SK-N-SH (cell line): ENCODE measurements around the gene KYAT1. TPM values are rescaled to one million over a fixed set of nuclear protein-coding genes. Genes with fewer than 3 reads are reported as not detected.

Source experiments
- CTCF ChIA-PET: fragments of 300-600, 350-600 bp; formaldehyde crosslinking; extraction: SDS; loops from one replicate; lab custom pipeline; 2021; lab: Yijun Ruan, JAX
- POLR2A ChIA-PET: fragments of 350-600 bp; sonication (Branson Sonifier 250); formaldehyde crosslinking; extraction: SDS; loops from one replicate; lab custom pipeline; 2020; ENCODE audit warnings: antibody characterized with exemption, inconsistent platforms; lab: Yijun Ruan, JAX
- DNase-seq: peaks from one replicate; pipeline ENCODE4 v3.0.0; 2012
- H2AFZ ChIP-seq: fragments of 200-600 bp; sonication (generic); 2 replicates; pipeline ENCODE4 v1.8.1; 2016; ENCODE audit warnings: antibody characterized with exemption, mild to moderate bottlenecking, low read depth
- H3F3A ChIP-seq: fragments of 200-600 bp; sonication (generic); replicated peaks from 2 replicates; pipeline ENCODE3; 2016; ENCODE audit warnings: antibody characterized with exemption, mild to moderate bottlenecking; ENCODE audit not compliant: insufficient read depth
- H3K27ac ChIP-seq, 2 experiments: fragments of 200-500 bp in 1 of 2; fragments of 200-600 bp in 1 of 2; sonication (Bioruptor generic) in 1 of 2; sonication (generic), shearing (Covaris generic) in 1 of 2; 2 replicates each; pipeline versions ENCODE4 v1.5.1 to v1.6.1; 2014 to 2016; ENCODE audit warnings: low read depth in 2 of 2, inconsistent platforms in 1 of 2, low read length in 1 of 2, mild to moderate bottlenecking in 1 of 2, mixed read lengths in 1 of 2
- H3K27me3 ChIP-seq: fragments of 200-600 bp; sonication (generic), shearing (Covaris generic); 2 replicates; pipeline ENCODE4 v1.6.1; 2016; ENCODE audit warnings: mixed run types; ENCODE audit not compliant: insufficient read depth
- H3K36me3 ChIP-seq, 2 experiments: fragments of 200-500 bp in 1 of 2; fragments of 200-600 bp in 1 of 2; sonication (Bioruptor generic) in 1 of 2; sonication (generic) in 1 of 2; replicated peaks in 1 of 2; 2 replicates each; pipeline versions ENCODE3 to v1.5.1; 2014 to 2016; ENCODE audit warnings: low read length in 1 of 2, mild to moderate bottlenecking in 1 of 2; ENCODE audit not compliant: insufficient read depth in 2 of 2, control insufficient read depth in 1 of 2
- H3K4me1 ChIP-seq, 2 experiments: fragments of 200-500 bp in 1 of 2; fragments of 200-600 bp in 1 of 2; sonication (Bioruptor generic) in 1 of 2; sonication (generic), shearing (Covaris generic) in 1 of 2; 2 replicates each; pipeline versions ENCODE4 v1.5.1 to v1.6.1; 2014 to 2016; ENCODE audit warnings: low read depth in 1 of 2, low read length in 1 of 2, mixed run types in 1 of 2; ENCODE audit not compliant: insufficient read depth in 2 of 2, control insufficient read depth in 1 of 2
- H3K4me2 ChIP-seq: fragments of 200-600 bp; sonication (generic), shearing (Covaris generic); 2 replicates; pipeline ENCODE4 v1.6.1; 2017; ENCODE audit warnings: mixed run types
- H3K4me3 ChIP-seq, 2 experiments: fragments of 200-500 bp in 1 of 2; fragments of 200-600 bp in 1 of 2; sonication (Bioruptor generic) in 1 of 2; sonication (generic), shearing (Covaris generic) in 1 of 2; 2 replicates each; pipeline versions ENCODE4 v1.5.1 to v1.8.1; 2014 to 2016; ENCODE audit warnings: low read depth in 2 of 2, inconsistent platforms in 1 of 2, low read length in 1 of 2, mild to moderate bottlenecking in 1 of 2, mixed read lengths in 1 of 2, moderate library complexity in 1 of 2
- H3K79me2 ChIP-seq: fragments of 200-600 bp; sonication (generic); 2 replicates; pipeline ENCODE4 v1.8.1; 2017; ENCODE audit warnings: mild to moderate bottlenecking; ENCODE audit not compliant: insufficient read depth
- H3K9ac ChIP-seq: fragments of 200-600 bp; sonication (generic); 2 replicates; pipeline ENCODE4 v1.6.1; 2017; ENCODE audit warnings: mixed run types
- H3K9me2 ChIP-seq: fragments of 200-600 bp; sonication (generic); 2 replicates; pipeline ENCODE4 v1.6.1; 2017; ENCODE audit warnings: mixed run types
- H3K9me3 ChIP-seq: fragments of 200-600 bp; sonication (generic); 2 replicates; pipeline ENCODE4 v1.6.1; 2017; ENCODE audit warnings: mixed run types, mild to moderate bottlenecking, moderate library complexity
- H4K20me1 ChIP-seq: fragments of 200-600 bp; sonication (generic); 2 replicates; pipeline ENCODE4 v1.6.1; 2017; ENCODE audit warnings: mild to moderate bottlenecking, mixed run types; ENCODE audit not compliant: insufficient read depth
- ELF1 ChIP-seq: IDR thresholded peaks from 2 replicates; pipeline ENCODE4 v1.4.0; 2012
- EP300 ChIP-seq, 2 experiments: IDR thresholded peaks; 2 replicates each; pipeline versions ENCODE4 v1.4.0 to v1.6.1; 2012; ENCODE audit warnings: borderline replicate concordance in 1 of 2, low read depth in 1 of 2, low read length in 1 of 2
- FOXM1 ChIP-seq: IDR thresholded peaks from 2 replicates; pipeline ENCODE4 v1.4.0; 2012; ENCODE audit warnings: low read depth, mild to moderate bottlenecking
- GABPA ChIP-seq: IDR thresholded peaks from 2 replicates; pipeline ENCODE4 v1.4.0; 2012; ENCODE audit warnings: low read depth, mild to moderate bottlenecking
- JUND ChIP-seq: IDR thresholded peaks from 2 replicates; pipeline ENCODE4 v1.4.0; 2012
- RAD21 ChIP-seq: IDR thresholded peaks from 2 replicates; pipeline ENCODE4 v1.6.1; 2012; ENCODE audit warnings: mild to moderate bottlenecking, low read length
- SIN3A ChIP-seq: IDR thresholded peaks from 2 replicates; pipeline ENCODE4 v1.6.1; 2012; ENCODE audit warnings: low read depth, mild to moderate bottlenecking, low read length, moderate library complexity, borderline replicate concordance
- WGBS: methylation state at CpG from one replicate; pipeline ENCODE4 v1.1.6; 2017; ENCODE audit warnings: low lambda C conversion rate; 5-methylcytosine and 5-hydroxymethylcytosine counted together
- polyA plus RNA-seq, 3 experiments: library from polyadenylated mRNA; depleted of rRNA; stranded (reverse); fragments of >200 nt; gene quantifications; 2 replicates each; pipeline ENCODE4 v1.2.3, GENCODE V29; 2012
- TF ChIP-seq, protein P1 (sequence below): IDR thresholded peaks from 2 replicates; pipeline ENCODE4 v1.6.1; 2012; ENCODE audit warnings: mild to moderate bottlenecking, low read depth, low read length, moderate library complexity
- TF ChIP-seq, protein P2 (sequence below): fragments of 200-600 bp; sonication (generic); IDR thresholded peaks from 2 replicates; pipeline ENCODE4 v1.6.1; 2017; ENCODE audit warnings: antibody characterized with exemption, mild to moderate bottlenecking, moderate library complexity
- TF ChIP-seq, protein P3 (sequence below): fragments of 150-350 bp; IDR thresholded peaks from 2 replicates; pipeline ENCODE4 v1.6.1; 2017; ENCODE audit warnings: antibody characterized with exemption, low read length, low read depth, borderline replicate concordance
- TF ChIP-seq, protein P4 (sequence below): IDR thresholded peaks from 2 replicates; pipeline ENCODE4 v1.4.0; 2012; ENCODE audit warnings: low read depth, borderline replicate concordance

Gene KYAT1
- polyA plus RNA-seq, 1 of the 3 experiments (the other 2 are of a cell fraction): 9.4 TPM

DNA sequence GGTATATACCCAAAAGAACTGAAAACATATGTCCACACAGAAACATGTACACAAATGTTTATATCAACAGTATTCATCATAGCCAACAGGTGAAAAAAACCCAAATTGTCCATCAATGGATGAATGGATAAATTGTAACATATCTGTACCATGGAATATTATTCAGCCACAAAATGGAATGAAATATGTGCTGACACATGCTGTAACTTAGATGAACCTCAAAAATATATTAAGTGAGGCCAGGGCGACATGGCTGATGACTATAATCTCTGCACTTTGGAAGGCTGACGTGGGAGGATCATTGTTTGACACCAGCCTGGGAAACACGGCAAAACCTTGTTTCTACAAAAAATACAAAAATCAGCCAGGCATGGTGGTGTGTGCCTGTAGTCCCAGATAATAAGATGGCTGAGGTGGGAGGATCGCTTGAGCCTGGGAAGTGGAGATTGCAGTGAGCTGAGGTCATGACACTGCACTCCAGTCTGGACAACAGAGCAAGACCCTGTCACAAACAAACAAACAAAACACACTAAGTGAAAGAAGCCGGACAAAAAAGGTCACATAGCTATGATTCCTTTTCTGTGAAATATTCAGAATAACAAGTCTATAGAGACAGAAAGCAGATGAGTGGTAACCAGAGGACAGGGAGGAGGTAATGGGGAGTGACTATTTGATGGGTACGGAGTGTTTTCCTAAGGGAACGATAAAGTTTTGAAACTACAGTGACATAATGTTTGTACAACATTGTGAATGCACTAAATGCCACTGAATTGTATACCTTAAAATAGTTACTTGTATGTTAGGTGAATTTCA, 11.4 kb downstream of the KYAT1 start:
- Histone ChIP-seq H3K4me1 (0 out of 4 replicates have a peak, but pooled peaks cover 0 to 7% of the 10 kb centered on the region in 2 experiments), H3K27ac (no peak overlapping the region), H3K4me2 (no peak overlapping the region), H3K4me3 (no peak overlapping the region), H3K9me3 (no peaks in the 10 kb centered on the region), H4K20me1 (no peaks in the 10 kb centered on the region), H3K9ac (no peak overlapping the region), H3K9me2 (no peaks in the 10 kb centered on the region), H3K27me3 (no peaks in the 10 kb centered on the region), H3F3A (no peaks in the 10 kb centered on the region), H3K36me3 (no peaks in the 10 kb centered on the region), H3K79me2 (peaks cover 6% of the 10 kb centered on the region; the same call in 1 of the 2 replicates), H2AFZ (no peak overlapping the region)
- TF ChIP-seq ELF1 (no peak), JUND (no peak), GABPA (no peak), FOXM1 (no peak), SIN3A (no peak), EP300 (IDR thresholded peaks at IDR 0.05; ENCODE audit: borderline replicate concordance in 1 of 2, low read depth in 1 of 2, low read length in 1 of 2) (no peak), RAD21 (no peak)
- TF ChIP-seq, protein P1, sequence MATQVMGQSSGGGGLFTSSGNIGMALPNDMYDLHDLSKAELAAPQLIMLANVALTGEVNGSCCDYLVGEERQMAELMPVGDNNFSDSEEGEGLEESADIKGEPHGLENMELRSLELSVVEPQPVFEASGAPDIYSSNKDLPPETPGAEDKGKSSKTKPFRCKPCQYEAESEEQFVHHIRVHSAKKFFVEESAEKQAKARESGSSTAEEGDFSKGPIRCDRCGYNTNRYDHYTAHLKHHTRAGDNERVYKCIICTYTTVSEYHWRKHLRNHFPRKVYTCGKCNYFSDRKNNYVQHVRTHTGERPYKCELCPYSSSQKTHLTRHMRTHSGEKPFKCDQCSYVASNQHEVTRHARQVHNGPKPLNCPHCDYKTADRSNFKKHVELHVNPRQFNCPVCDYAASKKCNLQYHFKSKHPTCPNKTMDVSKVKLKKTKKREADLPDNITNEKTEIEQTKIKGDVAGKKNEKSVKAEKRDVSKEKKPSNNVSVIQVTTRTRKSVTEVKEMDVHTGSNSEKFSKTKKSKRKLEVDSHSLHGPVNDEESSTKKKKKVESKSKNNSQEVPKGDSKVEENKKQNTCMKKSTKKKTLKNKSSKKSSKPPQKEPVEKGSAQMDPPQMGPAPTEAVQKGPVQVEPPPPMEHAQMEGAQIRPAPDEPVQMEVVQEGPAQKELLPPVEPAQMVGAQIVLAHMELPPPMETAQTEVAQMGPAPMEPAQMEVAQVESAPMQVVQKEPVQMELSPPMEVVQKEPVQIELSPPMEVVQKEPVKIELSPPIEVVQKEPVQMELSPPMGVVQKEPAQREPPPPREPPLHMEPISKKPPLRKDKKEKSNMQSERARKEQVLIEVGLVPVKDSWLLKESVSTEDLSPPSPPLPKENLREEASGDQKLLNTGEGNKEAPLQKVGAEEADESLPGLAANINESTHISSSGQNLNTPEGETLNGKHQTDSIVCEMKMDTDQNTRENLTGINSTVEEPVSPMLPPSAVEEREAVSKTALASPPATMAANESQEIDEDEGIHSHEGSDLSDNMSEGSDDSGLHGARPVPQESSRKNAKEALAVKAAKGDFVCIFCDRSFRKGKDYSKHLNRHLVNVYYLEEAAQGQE: no peak
- TF ChIP-seq, protein P2, sequence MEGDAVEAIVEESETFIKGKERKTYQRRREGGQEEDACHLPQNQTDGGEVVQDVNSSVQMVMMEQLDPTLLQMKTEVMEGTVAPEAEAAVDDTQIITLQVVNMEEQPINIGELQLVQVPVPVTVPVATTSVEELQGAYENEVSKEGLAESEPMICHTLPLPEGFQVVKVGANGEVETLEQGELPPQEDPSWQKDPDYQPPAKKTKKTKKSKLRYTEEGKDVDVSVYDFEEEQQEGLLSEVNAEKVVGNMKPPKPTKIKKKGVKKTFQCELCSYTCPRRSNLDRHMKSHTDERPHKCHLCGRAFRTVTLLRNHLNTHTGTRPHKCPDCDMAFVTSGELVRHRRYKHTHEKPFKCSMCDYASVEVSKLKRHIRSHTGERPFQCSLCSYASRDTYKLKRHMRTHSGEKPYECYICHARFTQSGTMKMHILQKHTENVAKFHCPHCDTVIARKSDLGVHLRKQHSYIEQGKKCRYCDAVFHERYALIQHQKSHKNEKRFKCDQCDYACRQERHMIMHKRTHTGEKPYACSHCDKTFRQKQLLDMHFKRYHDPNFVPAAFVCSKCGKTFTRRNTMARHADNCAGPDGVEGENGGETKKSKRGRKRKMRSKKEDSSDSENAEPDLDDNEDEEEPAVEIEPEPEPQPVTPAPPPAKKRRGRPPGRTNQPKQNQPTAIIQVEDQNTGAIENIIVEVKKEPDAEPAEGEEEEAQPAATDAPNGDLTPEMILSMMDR: no peak
- TF ChIP-seq, protein P3, sequence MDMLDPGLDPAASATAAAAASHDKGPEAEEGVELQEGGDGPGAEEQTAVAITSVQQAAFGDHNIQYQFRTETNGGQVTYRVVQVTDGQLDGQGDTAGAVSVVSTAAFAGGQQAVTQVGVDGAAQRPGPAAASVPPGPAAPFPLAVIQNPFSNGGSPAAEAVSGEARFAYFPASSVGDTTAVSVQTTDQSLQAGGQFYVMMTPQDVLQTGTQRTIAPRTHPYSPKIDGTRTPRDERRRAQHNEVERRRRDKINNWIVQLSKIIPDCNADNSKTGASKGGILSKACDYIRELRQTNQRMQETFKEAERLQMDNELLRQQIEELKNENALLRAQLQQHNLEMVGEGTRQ: no peak
- TF ChIP-seq, protein P4, sequence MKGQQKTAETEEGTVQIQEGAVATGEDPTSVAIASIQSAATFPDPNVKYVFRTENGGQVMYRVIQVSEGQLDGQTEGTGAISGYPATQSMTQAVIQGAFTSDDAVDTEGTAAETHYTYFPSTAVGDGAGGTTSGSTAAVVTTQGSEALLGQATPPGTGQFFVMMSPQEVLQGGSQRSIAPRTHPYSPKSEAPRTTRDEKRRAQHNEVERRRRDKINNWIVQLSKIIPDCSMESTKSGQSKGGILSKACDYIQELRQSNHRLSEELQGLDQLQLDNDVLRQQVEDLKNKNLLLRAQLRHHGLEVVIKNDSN: no peak
- DNase-seq: no peak
- 90% methylated on average over 7 of the region's 7 CpGs for WGBS
- CTCF ChIA-PET: interaction anchor here (1.9 kb wide), 2 partner anchors 10 to 58 kb away, joined by 5 to 7 read pairs; partner anchors contain the start of gene KYAT1
- POLR2A ChIA-PET: no interaction called here
